ENCODE results near the gene F2RL3. TPM values are rescaled to one million over a fixed set of nuclear protein-coding genes. Genes with fewer than 3 reads are reported as not detected.

Gene F2RL3
- total and polyA plus RNA-seq, 2 of the 8 experiments (the other 6 are each of a cell fraction or from before 2014, with no cell fraction given), result not detected

DNA sequence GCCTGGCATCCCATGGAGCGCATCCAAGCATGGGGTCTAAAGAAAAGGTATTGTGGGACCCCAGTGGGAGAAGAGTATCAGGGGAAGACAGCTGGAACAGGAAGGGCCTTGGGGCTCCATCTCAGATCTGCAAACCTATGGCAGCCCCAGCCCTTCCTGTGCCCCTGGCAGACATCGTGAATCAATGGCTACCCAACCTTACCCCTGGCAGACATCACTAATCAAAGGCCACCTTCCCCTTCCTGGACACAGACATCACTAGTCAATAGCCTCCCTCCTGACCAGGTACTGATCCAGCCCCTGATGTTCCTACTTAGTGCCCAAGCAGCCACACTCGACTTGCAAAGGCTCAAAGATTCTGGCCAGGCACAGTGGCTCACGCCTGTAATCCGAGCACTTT lies 15.8 kb downstream of the F2RL3 start (continued):
- no peak for TF ChIP-seq RFX5 (IDR thresholded peaks at IDR 0.05; ENCODE audit: borderline replicate concordance, low read depth, low read length)
- no peak for TF ChIP-seq TEAD4 (IDR thresholded peaks at IDR 0.05; ENCODE audit: low read depth, low read length)
- TF ChIP-seq EZH2 (IDR thresholded peaks at IDR 0.05; ENCODE audit: low read depth, low read length, severe bottlenecking), result no peak
- no peak for TF ChIP-seq NANOG (IDR thresholded peaks at IDR 0.05; ENCODE audit: insufficient read depth, low read depth, low read length, poor library complexity, severe bottlenecking)
- no peak for TF ChIP-seq SP1 (IDR thresholded peaks at IDR 0.05; ENCODE audit: low read depth, low read length)
- no peak for TF ChIP-seq SP2 (IDR thresholded peaks at IDR 0.05; ENCODE audit: low read length)

Data from H1 (cell line).